ENCODE results near the gene GPR89B.

GRCh38 chr1:147895123-147895522 lies 33.1 kb upstream of the GPR89B start:
- no peak for TF ChIP-seq CTCF (IDR thresholded peaks at IDR 0.05)
- no peak for TF ChIP-seq POLR2A (IDR thresholded peaks at IDR 0.05)
- TF ChIP-seq POLR2AphosphoS5 (IDR thresholded peaks at IDR 0.05; ENCODE audit: insufficient read depth in 1 of 2, low read depth in 1 of 2), result no peak
